HT-29 (cell line): Measurements from ENCODE around the gene C7orf33. TPM values are rescaled to one million over a fixed set of nuclear protein-coding genes. Genes with fewer than 3 reads are reported as not detected.

Experiments used
- DNase-seq: peaks from one replicate; pipeline ENCODE4 v3.0.0-alpha.2; 2015; ENCODE audit warnings: low spot score
- total RNA-seq: library from RNA; depleted of rRNA; stranded (reverse); fragments of >200 nt; shearing (Covaris generic); gene quantifications from 2 replicates; pipeline ENCODE4 v1.2.3, GENCODE V29; 2014; rRNA removed

The C7orf33 gene
- total RNA-seq, 1 experiment from 2014 or later, result not detected

GRCh38 chr7:148626828-148627227 is 36.3 kb downstream of the C7orf33 start:
- DNase-seq, result no peak

- DNase-seq, result no peak
Observed at GRCh38 chr7:148628011-148628410, 37.4 kb downstream of the C7orf33 start.

GRCh38 chr7:148630078-148630477 is 39.5 kb downstream of the C7orf33 start:
- DNase-seq, result no peak

GRCh38 chr7:148633761-148634160 is 43.2 kb downstream of the C7orf33 start:
- DNase-seq, result no peak

GRCh38 chr7:148637094-148637493 is 46.5 kb downstream of the C7orf33 start:
- DNase-seq, result no peak

GRCh38 chr7:148645898-148646297 is 55.3 kb downstream of the C7orf33 start:
- no peak for DNase-seq

- DNase-seq, result no peak
Observed at GRCh38 chr7:148650232-148650858, 59.8 kb downstream of the C7orf33 start.

GRCh38 chr7:148652773-148653172 is 62.2 kb downstream of the C7orf33 start:
- no peak for DNase-seq

GRCh38 chr7:148657929-148658328 is 67.4 kb downstream of the C7orf33 start:
- no peak for DNase-seq

- no peak for DNase-seq
Observed at GRCh38 chr7:148661471-148661870, 70.9 kb downstream of the C7orf33 start.

- no peak for DNase-seq
Observed at GRCh38 chr7:148662646-148663045, 72.1 kb downstream of the C7orf33 start.

- no peak for DNase-seq
Observed at GRCh38 chr7:148664324-148664723, 73.8 kb downstream of the C7orf33 start.

GRCh38 chr7:148665221-148665620 is 74.7 kb downstream of the C7orf33 start:
- no peak for DNase-seq

Other genes with a start within 250 kb of the C7orf33 start
- 44.2 and 46.7 TPM in 2 replicates for gene CUL1, start 108.1 kb downstream of the C7orf33 start, total RNA-seq